ENCODE data around the gene SPATS2.

SPATS2 gene

GRCh38 chr12:49554266-49554665 is 187.0 kb downstream of the SPATS2 start:
- H3K4me3 Mint-ChIP-seq = no peak overlapping the region
- peaks cover 8 to 16% of the 10 kb centered on the region in 2 donors for H3K27me3 Mint-ChIP-seq
- no peak overlapping the region for H3K27ac Mint-ChIP-seq
- no peak for DNase-seq
- H3K9me3 Mint-ChIP-seq = no peaks in the 10 kb centered on the region
- peaks cover 6 to 7% of the 10 kb centered on the region in 2 donors for H3K4me1 Mint-ChIP-seq (ENCODE audit: low read depth in 2 of 2)
- peaks cover 10% of the 10 kb centered on the region for H3K36me3 Mint-ChIP-seq (ENCODE audit: insufficient read depth)
- ATAC-seq (replicated peaks) = no peak

GRCh38 chr12:49555631-49556390 is 188.5 kb downstream of the SPATS2 start:
- Mint-ChIP-seq H3K27me3 (peaks cover under 1 to 2% of the 10 kb centered on the region in 2 donors), H3K36me3 (ENCODE audit: insufficient read depth) (peaks cover 15% of the 10 kb centered on the region), H3K4me3 (no peak overlapping the region), H3K9me3 (no peaks in the 10 kb centered on the region), H3K4me1 (ENCODE audit: low read depth in 2 of 2) (peaks cover 6 to 9% of the 10 kb centered on the region in 2 donors), H3K27ac (peak overlapping the region in 1 of 2 donors; percentile 79)
- ATAC-seq (replicated peaks) = no peak
- DNase-seq = no peak

DNA sequence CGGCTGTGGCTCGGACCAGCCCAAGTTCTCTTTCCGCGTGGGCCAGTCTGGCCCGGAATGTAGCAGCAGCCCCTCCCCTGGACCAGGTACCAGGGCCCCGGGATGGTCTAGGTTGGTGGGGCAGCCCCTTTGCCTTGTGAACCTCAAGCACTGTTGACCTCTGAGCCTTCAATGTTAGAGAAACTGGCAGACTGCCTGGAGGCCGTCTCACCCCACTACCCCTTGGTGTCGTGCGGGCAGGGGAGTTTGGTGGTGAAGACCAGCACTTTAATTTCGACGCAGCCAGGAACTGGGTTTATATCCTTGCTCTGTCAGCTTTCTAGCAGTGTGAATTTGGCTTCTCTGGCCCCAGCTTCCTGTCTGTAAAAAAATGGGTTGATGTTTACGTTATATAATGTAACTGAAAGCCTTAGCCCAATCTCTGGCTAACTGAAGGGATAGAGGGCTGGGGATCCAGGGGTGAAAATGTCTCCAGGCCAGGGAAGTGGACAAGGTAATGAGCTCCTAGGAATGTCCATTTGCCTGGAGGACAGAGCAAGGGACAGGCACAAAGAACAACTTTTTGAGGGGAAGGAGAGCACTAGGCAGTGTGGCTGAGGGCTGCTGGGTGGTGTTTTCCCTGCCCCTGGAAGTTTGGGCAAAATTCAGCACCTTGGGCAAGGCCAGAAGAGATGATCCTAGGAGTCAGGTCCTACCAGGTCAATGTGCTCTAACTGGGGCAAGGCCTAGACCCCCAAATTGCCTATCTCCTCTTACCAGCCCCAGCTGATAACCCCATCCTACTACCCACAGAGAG is 189.3 kb downstream of the SPATS2 start:
- DNase-seq (no peak), ATAC-seq (replicated peaks) (no peak)
- Mint-ChIP-seq H3K27ac (peak overlapping the region in 1 of 2 donors; percentile 79), H3K4me1 (ENCODE audit: low read depth in 2 of 2) (peaks cover 6 to 12% of the 10 kb centered on the region in 2 donors), H3K9me3 (no peaks in the 10 kb centered on the region), H3K27me3 (no peaks in the 10 kb centered on the region), H3K36me3 (ENCODE audit: insufficient read depth) (peaks cover 23% of the 10 kb centered on the region), H3K4me3 (no peak overlapping the region)

DNA sequence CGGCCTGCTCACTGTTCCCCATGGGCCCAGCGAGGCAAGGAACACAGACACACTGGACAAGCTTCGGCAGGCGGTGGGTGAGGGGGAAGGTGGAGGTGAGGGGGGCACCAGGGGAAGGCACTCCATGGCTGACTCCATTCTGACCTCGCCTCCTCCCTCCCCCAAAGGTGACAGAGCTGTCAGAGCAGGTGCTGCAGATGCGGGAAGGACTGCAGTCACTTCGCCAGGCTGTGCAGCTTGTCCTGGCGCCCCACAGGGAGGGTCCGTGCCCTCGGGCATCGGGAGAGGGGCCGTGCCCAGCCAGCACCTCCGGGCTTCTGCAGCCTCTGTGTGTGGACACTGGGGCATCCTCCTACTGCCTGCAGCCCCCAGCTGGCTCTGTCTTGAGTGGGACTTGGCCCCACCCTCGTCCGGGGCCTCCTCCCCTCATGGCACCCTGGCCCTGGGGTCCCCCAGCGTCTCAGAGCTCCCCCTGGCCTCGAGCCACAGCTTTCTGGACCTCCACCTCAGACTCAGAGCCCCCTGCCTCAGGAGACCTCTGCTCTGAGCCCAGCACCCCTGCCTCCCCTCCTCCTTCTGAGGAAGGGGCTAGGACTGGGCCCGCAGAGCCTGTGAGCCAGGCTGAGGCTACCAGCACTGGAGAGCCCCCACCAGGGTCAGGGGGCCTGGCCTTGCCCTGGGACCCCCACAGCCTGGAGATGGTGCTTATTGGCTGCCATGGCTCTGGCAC is 190.1 kb downstream of the SPATS2 start:
- Mint-ChIP-seq H3K27me3 (no peaks in the 10 kb centered on the region), H3K9me3 (no peaks in the 10 kb centered on the region), H3K4me1 (ENCODE audit: low read depth in 2 of 2) (peaks cover 6 to 14% of the 10 kb centered on the region in 2 donors), H3K4me3 (no peak overlapping the region), H3K27ac (peak overlapping the region in 1 of 2 donors; percentile 79), H3K36me3 (ENCODE audit: insufficient read depth) (peaks cover 31% of the 10 kb centered on the region)
- ATAC-seq (replicated peaks) (no peak), DNase-seq (no peak)

GRCh38 chr12:49557917-49558215 is 190.6 kb downstream of the SPATS2 start:
- Mint-ChIP-seq H3K9me3 (no peaks in the 10 kb centered on the region), H3K4me3 (no peak overlapping the region), H3K36me3 (ENCODE audit: insufficient read depth) (peaks cover 36% of the 10 kb centered on the region), H3K27ac (no peak overlapping the region), H3K27me3 (no peaks in the 10 kb centered on the region), H3K4me1 (ENCODE audit: low read depth in 2 of 2) (peaks cover 6 to 14% of the 10 kb centered on the region in 2 donors)
- DNase-seq (no peak), ATAC-seq (replicated peaks) (no peak)

DNA sequence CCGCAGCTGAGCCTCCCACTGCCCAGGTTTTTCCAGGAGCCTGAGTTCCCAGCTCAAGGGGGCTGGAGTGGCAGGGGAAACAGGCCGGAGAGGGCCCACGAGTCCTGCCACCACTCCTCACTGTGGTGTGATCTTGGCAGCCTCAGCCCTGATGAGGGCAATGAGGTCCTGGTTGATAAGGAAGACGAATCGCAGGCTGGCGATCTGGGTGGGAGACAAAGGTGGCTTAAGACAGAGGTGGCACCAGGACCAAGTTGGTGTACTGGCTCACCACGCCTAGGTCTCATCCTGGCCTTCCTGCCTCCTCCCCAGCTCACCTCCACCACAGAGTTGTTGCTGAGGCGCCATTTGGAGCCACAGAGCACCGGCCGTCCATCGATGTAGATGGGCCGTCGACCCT is 191.3 kb downstream of the SPATS2 start:
- Mint-ChIP-seq H3K27me3 (no peaks in the 10 kb centered on the region), H3K27ac (no peak overlapping the region), H3K36me3 (ENCODE audit: insufficient read depth) (peaks cover 40% of the 10 kb centered on the region), H3K4me3 (no peak overlapping the region), H3K4me1 (ENCODE audit: low read depth in 2 of 2) (peaks cover 1 to 12% of the 10 kb centered on the region in 2 donors), H3K9me3 (no peaks in the 10 kb centered on the region)
- no peak for DNase-seq
- ATAC-seq (replicated peaks) = no peak

DNA sequence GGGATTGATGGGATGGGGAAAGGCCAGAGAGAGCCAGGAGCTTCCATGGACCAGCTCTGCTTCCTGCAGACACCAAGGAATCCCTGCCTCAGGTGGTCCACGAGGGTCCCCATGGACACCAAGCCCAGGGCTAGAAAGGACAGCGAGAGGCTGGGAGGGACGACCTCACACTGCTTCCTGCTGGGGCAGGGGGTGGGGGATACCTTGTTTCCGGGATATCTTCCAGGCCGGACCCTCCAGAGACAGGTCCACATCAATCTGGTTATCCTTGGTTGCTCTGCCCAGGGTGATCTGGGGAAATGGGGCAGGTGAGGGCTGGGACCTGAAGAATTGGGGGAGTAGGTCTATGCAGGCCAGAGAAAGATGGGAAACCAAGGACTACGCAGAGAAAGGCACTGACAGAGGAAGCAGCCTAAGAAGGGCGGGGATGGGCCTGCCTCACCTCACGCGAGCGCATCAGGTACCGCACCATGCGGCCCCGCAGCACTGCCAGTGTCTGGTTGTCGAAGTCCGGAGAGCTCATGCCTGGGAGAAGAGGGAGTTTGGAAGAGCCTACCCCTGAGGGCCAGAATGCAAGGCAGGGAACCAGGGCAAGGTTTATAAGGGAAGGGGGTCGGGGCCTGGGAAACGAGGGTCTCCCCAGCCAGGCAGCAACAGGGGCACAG is 191.9 kb downstream of the SPATS2 start:
- no peak overlapping the region for H3K4me3 Mint-ChIP-seq
- peaks cover 44% of the 10 kb centered on the region for H3K36me3 Mint-ChIP-seq (ENCODE audit: insufficient read depth)
- DNase-seq = no peak
- H3K27ac Mint-ChIP-seq = peak overlapping the region; percentile 2 to 64
- no peaks in the 10 kb centered on the region for H3K9me3 Mint-ChIP-seq
- H3K27me3 Mint-ChIP-seq = no peaks in the 10 kb centered on the region
- ATAC-seq (replicated peaks) = no peak
- H3K4me1 Mint-ChIP-seq (ENCODE audit: low read depth in 2 of 2) = peaks cover 0 to 13% of the 10 kb centered on the region in 2 donors

DNA sequence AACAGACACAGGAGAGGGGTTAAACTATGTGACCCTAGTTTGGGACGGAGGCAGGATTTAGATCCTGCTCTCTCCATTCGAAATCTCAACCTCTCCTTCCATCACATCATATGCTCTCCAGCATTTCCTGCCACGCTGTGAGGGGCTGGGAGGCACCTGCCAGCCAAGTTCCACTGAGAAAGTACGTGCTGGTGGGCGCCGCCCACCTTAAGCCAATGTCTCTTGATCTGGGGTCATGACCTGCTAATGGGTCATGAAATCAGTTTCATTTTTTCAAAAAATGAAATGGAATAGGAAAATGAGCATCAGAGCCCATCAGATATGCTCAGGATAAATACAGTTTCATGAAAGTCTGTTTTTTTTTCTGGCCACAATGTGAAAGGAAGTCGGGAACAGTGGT is 193.4 kb downstream of the SPATS2 start:
- Mint-ChIP-seq H3K36me3 (ENCODE audit: insufficient read depth) (peaks cover 49% of the 10 kb centered on the region), H3K27ac (peak overlapping the region; percentile 13 to 57), H3K9me3 (no peaks in the 10 kb centered on the region), H3K4me1 (ENCODE audit: low read depth in 2 of 2) (peaks cover 11 to 26% of the 10 kb centered on the region in 2 donors), H3K4me3 (no peak overlapping the region), H3K27me3 (no peaks in the 10 kb centered on the region)
- DNase-seq (no peak), ATAC-seq (replicated peaks) (no peak)

DNA sequence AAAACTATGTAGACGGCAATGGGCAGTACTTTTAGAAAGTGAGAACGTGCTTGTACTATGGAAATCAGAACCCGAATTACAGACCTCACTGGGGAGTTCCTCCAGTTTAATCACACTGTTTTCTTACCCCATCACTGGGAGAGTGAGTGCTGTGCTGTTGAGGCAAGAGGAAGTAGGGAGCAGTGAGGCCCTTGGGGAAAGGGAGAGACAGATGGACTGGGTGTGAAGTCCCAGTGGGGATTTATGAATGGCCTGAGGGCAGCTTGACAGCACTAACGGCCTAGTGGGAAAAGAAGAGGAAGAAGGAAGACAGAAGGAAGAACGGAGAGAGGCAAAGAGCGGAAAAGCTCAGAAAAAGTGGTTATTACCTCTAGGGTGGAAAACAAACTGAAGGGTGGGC is 195.0 kb downstream of the SPATS2 start:
- Mint-ChIP-seq H3K36me3 (ENCODE audit: insufficient read depth) (peaks cover 45% of the 10 kb centered on the region), H3K9me3 (no peaks in the 10 kb centered on the region), H3K4me3 (no peak overlapping the region), H3K27ac (no peak overlapping the region), H3K4me1 (ENCODE audit: low read depth in 2 of 2) (peaks cover 16 to 29% of the 10 kb centered on the region in 2 donors), H3K27me3 (no peaks in the 10 kb centered on the region)
- no peak for ATAC-seq (replicated peaks)
- no peak for DNase-seq

- H3K9me3 Mint-ChIP-seq = no peaks in the 10 kb centered on the region
- H3K27me3 Mint-ChIP-seq = no peaks in the 10 kb centered on the region
- H3K36me3 Mint-ChIP-seq (ENCODE audit: insufficient read depth) = peaks cover 50% of the 10 kb centered on the region
- DNase-seq (no peak), ATAC-seq (replicated peaks) (no peak)
- H3K27ac Mint-ChIP-seq = peak overlapping the region in 1 of 2 donors; percentile 55
- H3K4me3 Mint-ChIP-seq = no peak overlapping the region
- H3K4me1 Mint-ChIP-seq (ENCODE audit: low read depth in 2 of 2) = peaks cover 21 to 33% of the 10 kb centered on the region in 2 donors
Measured at GRCh38 chr12:49562831-49563230, 195.6 kb downstream of the SPATS2 start.

DNA sequence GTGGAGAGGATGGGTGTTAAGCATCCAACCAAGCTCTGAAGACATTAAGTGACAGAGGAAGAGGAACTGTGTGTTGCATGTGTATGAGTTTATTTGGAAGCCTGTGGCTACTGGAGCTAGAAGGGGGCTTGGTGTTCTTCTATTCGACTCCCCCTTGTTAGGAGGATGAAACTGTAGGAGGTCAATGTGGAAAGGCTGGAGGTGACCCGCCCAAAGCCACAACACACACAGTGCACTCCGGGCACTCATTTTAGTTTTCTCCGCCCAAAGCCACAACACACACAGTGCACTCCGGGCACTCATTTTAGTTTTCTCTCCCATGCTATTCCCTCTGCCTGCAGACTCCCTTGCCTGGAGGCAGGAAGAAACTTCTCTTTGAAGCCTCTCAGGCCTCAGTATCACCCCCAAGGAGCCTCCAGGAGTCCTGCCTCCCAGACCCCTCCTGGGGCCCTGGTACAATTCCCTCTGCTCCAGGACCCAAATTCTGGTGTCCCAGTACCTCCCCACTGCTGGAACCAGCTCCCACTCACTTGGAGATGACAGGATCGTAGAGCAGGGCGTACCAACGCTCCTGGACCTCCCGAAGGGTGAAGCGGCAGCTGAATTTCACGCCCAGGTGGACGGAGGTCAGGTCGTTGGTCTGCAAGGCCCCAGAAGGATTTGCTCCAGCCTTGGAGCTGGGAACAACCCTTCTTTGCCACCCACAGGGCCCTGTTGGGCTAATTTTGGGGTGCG is 196.9 kb downstream of the SPATS2 start:
- peak overlapping the region in 1 of 2 donors; percentile 55 for H3K27ac Mint-ChIP-seq
- DNase-seq (no peak), ATAC-seq (replicated peaks) (no peak)
- H3K4me1 Mint-ChIP-seq (ENCODE audit: low read depth in 2 of 2) = peaks cover 33 to 43% of the 10 kb centered on the region in 2 donors
- H3K4me3 Mint-ChIP-seq = peak overlapping the region in 1 of 2 donors; percentile 62
- H3K9me3 Mint-ChIP-seq = no peaks in the 10 kb centered on the region
- H3K36me3 Mint-ChIP-seq (ENCODE audit: insufficient read depth) = peaks cover 55% of the 10 kb centered on the region
- H3K27me3 Mint-ChIP-seq = no peaks in the 10 kb centered on the region

DNA sequence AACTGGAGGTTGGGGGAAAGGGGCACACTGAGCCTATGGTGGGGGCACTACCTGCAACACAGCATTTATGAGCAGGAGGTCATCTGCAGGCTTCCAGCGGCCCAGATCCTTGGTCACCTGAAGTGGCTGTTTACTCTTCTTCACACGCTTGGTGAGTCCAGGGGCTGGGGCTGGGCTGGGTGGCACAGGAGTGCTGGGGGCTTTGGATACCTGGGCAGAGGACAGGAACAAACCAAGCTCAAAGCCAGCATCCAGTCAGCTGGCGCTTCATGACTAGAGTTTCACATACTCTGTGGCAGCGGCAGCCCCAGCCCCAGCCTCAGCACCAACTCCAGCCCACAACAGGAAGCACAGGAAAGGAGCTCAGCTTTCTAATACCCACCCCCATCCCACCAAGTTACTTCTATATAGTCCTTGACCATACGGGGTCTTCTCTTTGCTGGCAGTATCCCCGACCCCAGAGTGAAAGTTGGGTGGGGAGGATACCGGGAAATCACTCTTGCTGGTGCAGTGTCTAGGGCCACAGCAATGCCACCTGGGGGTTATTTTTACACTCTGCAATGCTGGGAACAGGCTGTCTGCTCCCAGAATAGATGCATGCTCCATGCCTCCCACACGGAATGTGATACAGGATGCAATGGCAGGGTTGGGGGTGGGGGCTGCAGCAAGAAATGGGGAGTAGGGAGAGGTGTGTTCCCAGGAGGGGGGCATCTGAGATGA is 197.6 kb downstream of the SPATS2 start:
- ATAC-seq (replicated peaks) (no peak), DNase-seq (no peak)
- Mint-ChIP-seq H3K36me3 (ENCODE audit: insufficient read depth) (peaks cover 52% of the 10 kb centered on the region), H3K9me3 (no peaks in the 10 kb centered on the region), H3K27me3 (no peaks in the 10 kb centered on the region), H3K27ac (peak overlapping the region in 1 of 2 donors; percentile 35), H3K4me3 (peak overlapping the region; percentile 10 to 62), H3K4me1 (ENCODE audit: low read depth in 2 of 2) (peaks cover 33 to 43% of the 10 kb centered on the region in 2 donors)
